Gastrocnemius medialis (tissue), 4 donors: ENCODE data around the gene SHC3. TPM values are rescaled to one million over a fixed set of nuclear protein-coding genes. Genes with fewer than 3 reads are reported as not detected.

ENCODE experiments used
- ATAC-seq, 2 donors: fragments of 150-250 bp; one replicate each; pipeline ENCODE4 v1.9.1; 2016
- DNase-seq, 2 donors: peaks; one replicate each; pipeline ENCODE4 v3.0.0-alpha.2; 2019
- H3K27ac ChIP-seq, 4 donors: fragments of 200-600 bp; sonication (generic); 1 replicate in 1 of 4; 2 replicates in 3 of 4; pipeline ENCODE4 v1.5.1; 2016 to 2018; ENCODE audit warnings: mild to moderate bottlenecking in 2 of 4, moderate library complexity in 1 of 4
- H3K27me3 ChIP-seq, 3 donors: fragments of 200-600 bp; sonication (generic) in 2 of 3; 1 replicate in 1 of 3; 2 replicates in 2 of 3; pipeline versions ENCODE4 v1.5.1 to v1.6.0; 2016 to 2019; ENCODE audit warnings: mild to moderate bottlenecking in 1 of 3, moderate library complexity in 1 of 3
- H3K36me3 ChIP-seq, 2 donors: fragments of 200-600 bp; sonication (generic) in 1 of 2; one replicate each; pipeline ENCODE4 v1.5.1; 2017 to 2018
- H3K4me1 ChIP-seq, 2 donors: fragments of 200-600 bp; sonication (generic) in 1 of 2; one replicate each; pipeline ENCODE4 v1.5.1; 2016 to 2017; ENCODE audit warnings: mild to moderate bottlenecking in 2 of 2
- H3K4me3 ChIP-seq, 4 donors: fragments of 200-600 bp; sonication (generic) in 3 of 4; 1 replicate in 1 of 4; 2 replicates in 3 of 4; pipeline ENCODE4 v1.5.1; 2016 to 2019; ENCODE audit warnings: mild to moderate bottlenecking in 2 of 4
- H3K9me3 ChIP-seq, 3 donors: fragments of 200-600 bp; sonication (generic) in 2 of 3; 1 replicate in 1 of 3; 2 replicates in 2 of 3; pipeline ENCODE4 v1.5.1; 2016 to 2019
- CTCF ChIP-seq, 5 experiments: fragments of 450-650 bp in 3 of 5; fragments of 200-600 bp in 2 of 5; sonication (generic) in 2 of 5; IDR thresholded peaks in 4 of 5; conservative IDR thresholded peaks in 1 of 5; 1 replicate in 4 of 5; 2 replicates in 1 of 5; pipeline ENCODE4 v1.5.1; 2016 to 2019; ENCODE audit warnings: antibody characterized with exemption in 5 of 5, mild to moderate bottlenecking in 3 of 5, moderate library complexity in 3 of 5
- POLR2A ChIP-seq, 2 donors: fragments of 450-650 bp; IDR thresholded peaks; one replicate each; pipeline ENCODE4 v1.6.1; 2017; ENCODE audit warnings: antibody characterized with exemption in 2 of 2, mild to moderate bottlenecking in 2 of 2, moderate library complexity in 2 of 2
- in situ Hi-C, 4 donors: fragments of 200-750 bp; cut with MboI; loops; one replicate each; pipeline versions ENCODE4 v1.15.0 to v1.8.0; 2017; ENCODE audit warnings: low sequenced_read_pairs in 4 of 4
- intact Hi-C: fragments of 100-400 bp; cut with DNase I; formaldehyde crosslinking; loops from one replicate; pipeline ENCODE4 v1.15.1; 2023; ENCODE audit warnings: low total_unique reads
- total RNA-seq, 4 donors: library from RNA; depleted of rRNA; stranded (reverse); fragments of >200 nt; gene quantifications; one replicate each; pipeline versions ENCODE4 v1.1.0 to v1.2.3, GENCODE V29; 2016

SHC3 gene
- total RNA-seq, 4 donors from 2014 or later, result 0.09 to 0.29 (median 0.15) TPM; not detected in 1

DNA sequence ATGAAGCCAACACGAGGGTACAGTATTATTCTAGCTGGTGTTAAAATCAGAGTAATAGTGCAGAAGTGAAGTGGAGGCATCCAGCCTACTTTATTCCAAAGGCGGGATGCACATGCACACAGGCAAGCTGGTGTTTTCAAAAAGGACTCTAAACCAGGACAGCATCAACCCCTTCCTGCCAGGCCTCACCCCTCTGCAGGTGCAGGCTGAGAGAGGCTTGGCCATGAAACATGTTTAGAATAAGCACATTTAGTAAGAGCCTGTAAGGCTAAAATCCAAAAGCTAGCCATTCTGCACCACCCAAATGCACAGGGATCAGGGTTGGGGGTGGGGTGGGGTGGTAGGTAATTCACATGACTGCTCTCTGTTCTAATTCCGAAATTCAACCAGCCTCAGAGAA lies 71.2 kb downstream of the SHC3 start:
- DNase-seq (no peak), ATAC-seq (no peak)
- Histone ChIP-seq H3K9me3 (no peaks in the 10 kb centered on the region), H3K27ac (no peak overlapping the region), H3K27me3 (no peaks in the 10 kb centered on the region), H3K36me3 (no peaks in the 10 kb centered on the region), H3K4me3 (no peak overlapping the region), H3K4me1 (no peaks in the 10 kb centered on the region)
- intact Hi-C loops, result no loop called here
- in situ Hi-C loops, result no loop called here
- TF ChIP-seq CTCF (IDR thresholded peaks at IDR 0.05 in 4 of 5, conservative IDR thresholded peaks at IDR 0.05 in 1 of 5) (no peak), POLR2A (IDR thresholded peaks at IDR 0.05) (no peak)

DNA sequence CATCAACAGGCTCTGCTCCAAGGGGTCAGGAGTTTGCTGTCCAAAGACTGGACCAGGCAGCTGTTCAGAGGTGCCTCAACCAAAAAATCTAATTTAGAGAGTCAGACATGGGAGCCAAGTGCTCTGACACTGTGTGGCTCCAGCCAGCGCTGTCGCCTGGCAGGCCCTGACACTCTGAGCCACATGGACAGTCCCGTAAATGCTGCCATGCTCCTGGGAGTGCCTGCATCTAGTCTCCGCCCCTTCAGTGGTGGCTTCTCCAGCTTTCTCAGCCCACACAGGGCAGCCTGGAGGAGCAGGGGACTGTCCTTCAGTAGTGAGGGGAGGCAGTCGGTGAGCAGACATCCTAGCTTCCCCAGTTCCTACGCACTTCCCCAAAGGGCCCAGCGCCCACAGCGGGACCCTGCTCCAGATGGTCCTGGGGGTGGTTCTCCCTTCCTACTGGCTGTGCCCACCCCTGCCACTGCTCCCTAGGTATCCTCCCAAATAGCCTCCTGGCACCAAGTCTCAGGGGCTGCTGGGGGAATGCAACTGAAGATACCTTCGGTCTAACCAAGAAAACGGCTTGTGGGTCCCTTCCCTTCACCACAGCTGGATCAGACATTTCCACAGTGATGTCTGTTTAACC lies 72.3 kb downstream of the SHC3 start:
- DNase-seq (no peak), ATAC-seq (no peak)
- in situ Hi-C loops, result no loop called here
- intact Hi-C loops, result no loop called here
- Histone ChIP-seq H3K4me3 (no peak overlapping the region), H3K27me3 (no peaks in the 10 kb centered on the region), H3K9me3 (no peaks in the 10 kb centered on the region), H3K27ac (no peak overlapping the region), H3K36me3 (no peaks in the 10 kb centered on the region), H3K4me1 (no peaks in the 10 kb centered on the region)
- no peak for TF ChIP-seq POLR2A (IDR thresholded peaks at IDR 0.05)
- no peak for TF ChIP-seq CTCF (IDR thresholded peaks at IDR 0.05 in 4 of 5, conservative IDR thresholded peaks at IDR 0.05 in 1 of 5)

DNA sequence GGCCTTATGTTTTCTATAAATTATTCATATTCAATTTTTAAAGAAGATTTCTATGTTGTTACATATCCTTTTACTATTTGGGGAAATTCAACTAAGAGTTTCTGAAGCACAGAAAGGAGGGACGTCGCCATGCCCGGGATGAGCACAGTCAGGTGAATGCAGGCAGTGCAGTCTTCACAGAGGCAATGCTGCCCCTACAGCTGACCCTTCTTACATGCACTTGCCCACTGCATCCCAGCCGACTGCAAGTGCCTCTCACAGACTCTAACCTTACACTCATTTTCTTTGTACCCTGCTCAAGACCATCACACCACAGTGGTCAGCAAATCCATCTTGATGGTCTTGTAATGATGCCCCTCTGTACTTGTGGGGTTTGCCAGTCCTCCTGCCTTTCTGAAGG lies 73.8 kb downstream of the SHC3 start:
- Histone ChIP-seq H3K4me3 (no peak overlapping the region), H3K27ac (no peak overlapping the region), H3K4me1 (no peaks in the 10 kb centered on the region), H3K9me3 (no peaks in the 10 kb centered on the region), H3K36me3 (no peaks in the 10 kb centered on the region), H3K27me3 (no peaks in the 10 kb centered on the region)
- TF ChIP-seq POLR2A (IDR thresholded peaks at IDR 0.05), result no peak
- DNase-seq, result no peak
- no peak for ATAC-seq
- in situ Hi-C loops (no loop called here), intact Hi-C loops (no loop called here)

- Histone ChIP-seq H3K36me3 (no peaks in the 10 kb centered on the region), H3K27ac (no peak overlapping the region), H3K4me3 (no peak overlapping the region), H3K9me3 (no peaks in the 10 kb centered on the region), H3K27me3 (no peaks in the 10 kb centered on the region), H3K4me1 (peaks cover 0 to 4% of the 10 kb centered on the region in 2 donors)
- intact Hi-C loops, result no loop called here
- TF ChIP-seq POLR2A (IDR thresholded peaks at IDR 0.05), result no peak
- no peak for TF ChIP-seq CTCF (IDR thresholded peaks at IDR 0.05 in 4 of 5, conservative IDR thresholded peaks at IDR 0.05 in 1 of 5)
- DNase-seq (no peak), ATAC-seq (no peak)
- in situ Hi-C loops, result no loop called here
Measured at GRCh38 chr9:89097219-89097618, 81.4 kb downstream of the SHC3 start.

DNA sequence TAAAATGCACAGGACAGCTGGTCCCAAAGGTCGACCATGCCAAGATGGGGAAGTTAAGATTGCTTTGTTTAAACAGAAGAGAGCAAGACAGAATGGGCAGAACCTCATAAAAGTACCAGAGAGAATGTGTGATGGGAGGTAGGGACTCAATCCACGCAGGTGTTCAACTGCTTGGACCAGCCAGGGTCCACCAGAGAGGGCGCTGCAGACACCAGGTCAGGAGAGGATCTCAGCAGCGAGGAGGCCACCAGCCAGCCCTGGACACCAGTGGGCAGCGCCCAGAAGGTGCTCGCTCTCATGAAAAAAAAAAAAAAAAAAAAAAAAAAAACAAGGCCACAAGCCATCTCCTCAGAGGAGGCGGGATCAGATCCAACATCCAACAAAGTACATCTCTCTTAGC lies 81.8 kb downstream of the SHC3 start:
- ATAC-seq (no peak), DNase-seq (no peak)
- peaks cover 0 to 4% of the 10 kb centered on the region in 2 donors for H3K4me1 ChIP-seq
- no peaks in the 10 kb centered on the region for H3K36me3 ChIP-seq
- in situ Hi-C loops, result no loop called here
- no peak overlapping the region for H3K27ac ChIP-seq
- intact Hi-C loops, result no loop called here
- no peak overlapping the region for H3K4me3 ChIP-seq
- H3K9me3 ChIP-seq, result no peaks in the 10 kb centered on the region
- H3K27me3 ChIP-seq, result no peaks in the 10 kb centered on the region
- TF ChIP-seq CTCF (IDR thresholded peaks at IDR 0.05 in 4 of 5, conservative IDR thresholded peaks at IDR 0.05 in 1 of 5), result no peak
- TF ChIP-seq POLR2A (IDR thresholded peaks at IDR 0.05), result no peak
